ENCODE data around the gene YTHDC1.

GRCh38 chr4:68360231-68360968 lies 10.5 kb upstream of the YTHDC1 start:
- TF ChIP-seq HNF1A (IDR thresholded peaks at IDR 0.05; ENCODE audit: low read depth): no peak
- TF ChIP-seq HNF1A (CRISPR knock-in tag; IDR thresholded peaks at IDR 0.05; ENCODE audit: borderline replicate concordance): no peak
- no peak for TF ChIP-seq FOXM1 (CRISPR knock-in tag; IDR thresholded peaks at IDR 0.05)
- no peak for TF ChIP-seq FOXA1 (IDR thresholded peaks at IDR 0.05)
- TF ChIP-seq FOXA1 (CRISPR knock-in tag; IDR thresholded peaks at IDR 0.05): no peak
- no peak for TF ChIP-seq TERF1 (CRISPR knock-in tag; IDR thresholded peaks at IDR 0.05)
- TF ChIP-seq ZNF557 (CRISPR knock-in tag; IDR thresholded peaks at IDR 0.05): no peak
- no peak for TF ChIP-seq CTCF (CRISPR knock-in tag; IDR thresholded peaks at IDR 0.05)
- TF ChIP-seq ZNF329 (CRISPR knock-in tag; IDR thresholded peaks at IDR 0.05; ENCODE audit: low read depth): no peak
- no peak for TF ChIP-seq EZH2 (conservative IDR thresholded peaks at IDR 0.05; ENCODE audit: low read depth, low read length)
